ENCODE data around the gene SLC6A1. TPM values are rescaled to one million over a fixed set of nuclear protein-coding genes. Genes with fewer than 3 reads are reported as not detected.

Gene SLC6A1
- total RNA-seq, 2 experiments from 2014 or later = not detected

DNA sequence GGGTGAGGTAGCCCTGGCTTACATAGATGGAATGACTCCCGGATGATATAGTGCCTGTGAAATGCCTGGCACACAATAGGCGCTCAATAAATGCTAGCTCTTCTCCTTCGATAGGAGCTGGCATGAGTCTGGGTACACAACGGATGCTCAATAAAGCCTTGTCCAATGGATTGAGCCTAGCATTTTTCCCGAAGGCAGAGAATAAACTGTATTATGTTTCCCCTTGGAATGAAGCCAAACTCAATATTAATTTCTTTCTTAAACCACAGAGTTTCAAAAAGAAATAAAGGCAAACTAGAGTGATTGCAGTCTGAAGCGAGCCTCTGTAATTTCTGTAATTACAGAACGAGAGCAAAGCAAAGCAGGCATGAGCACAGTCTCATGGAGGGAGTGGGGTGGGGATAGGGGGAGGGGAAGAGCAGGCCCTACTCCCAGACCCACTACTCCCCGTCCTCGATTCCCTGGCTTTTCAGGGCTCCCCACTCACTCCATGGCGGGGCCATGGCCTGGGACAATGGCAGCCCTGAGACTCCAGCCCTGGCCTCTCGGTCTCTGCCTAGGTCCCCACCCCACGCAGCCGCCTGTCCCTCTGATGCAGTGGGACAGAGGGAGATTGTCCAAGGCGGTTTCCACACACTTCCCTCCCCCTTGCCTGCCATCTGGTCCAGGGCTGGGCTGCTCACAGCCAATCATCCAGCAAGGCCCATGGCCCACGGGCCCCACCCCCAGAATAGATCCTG, 18.0 kb downstream of the SLC6A1 start:
- H3K27me3 ChIP-seq (ENCODE audit: control insufficient read depth in 1 of 2, insufficient read depth in 2 of 2, low read length in 2 of 2) = no peaks in the 10 kb centered on the region
- DNase-seq (no peak), ATAC-seq (ENCODE audit: poor library complexity) (no peak)
- H3K36me3 ChIP-seq (ENCODE audit: insufficient read depth, low read length) = no peaks in the 10 kb centered on the region
- H3K4me3 Mint-ChIP-seq = no peak overlapping the region
- no peaks in the 10 kb centered on the region for H3K9me3 Mint-ChIP-seq
- ChIA-PET CTCF (no interaction called here), POLR2A (no interaction called here)
- peaks cover 15% of the 10 kb centered on the region for H3K27me3 Mint-ChIP-seq
- H3K9me3 ChIP-seq (ENCODE audit: control insufficient read depth in 1 of 2, insufficient read depth in 1 of 2, low read length in 2 of 2) = peaks cover 0 to 14% of the 10 kb centered on the region in 2 experiments
- TF ChIP-seq, protein P1, sequence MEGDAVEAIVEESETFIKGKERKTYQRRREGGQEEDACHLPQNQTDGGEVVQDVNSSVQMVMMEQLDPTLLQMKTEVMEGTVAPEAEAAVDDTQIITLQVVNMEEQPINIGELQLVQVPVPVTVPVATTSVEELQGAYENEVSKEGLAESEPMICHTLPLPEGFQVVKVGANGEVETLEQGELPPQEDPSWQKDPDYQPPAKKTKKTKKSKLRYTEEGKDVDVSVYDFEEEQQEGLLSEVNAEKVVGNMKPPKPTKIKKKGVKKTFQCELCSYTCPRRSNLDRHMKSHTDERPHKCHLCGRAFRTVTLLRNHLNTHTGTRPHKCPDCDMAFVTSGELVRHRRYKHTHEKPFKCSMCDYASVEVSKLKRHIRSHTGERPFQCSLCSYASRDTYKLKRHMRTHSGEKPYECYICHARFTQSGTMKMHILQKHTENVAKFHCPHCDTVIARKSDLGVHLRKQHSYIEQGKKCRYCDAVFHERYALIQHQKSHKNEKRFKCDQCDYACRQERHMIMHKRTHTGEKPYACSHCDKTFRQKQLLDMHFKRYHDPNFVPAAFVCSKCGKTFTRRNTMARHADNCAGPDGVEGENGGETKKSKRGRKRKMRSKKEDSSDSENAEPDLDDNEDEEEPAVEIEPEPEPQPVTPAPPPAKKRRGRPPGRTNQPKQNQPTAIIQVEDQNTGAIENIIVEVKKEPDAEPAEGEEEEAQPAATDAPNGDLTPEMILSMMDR (IDR thresholded peaks at IDR 0.05) = no peak
- H3K4me1 ChIP-seq (ENCODE audit: insufficient read depth, low read length) = no peaks in the 10 kb centered on the region
- no peaks in the 10 kb centered on the region for H3K4me1 Mint-ChIP-seq (ENCODE audit: low read depth)
- intact Hi-C loops (cut with DNase I, micrococcal nuclease) = no loop called here
- H3K27ac Mint-ChIP-seq = no peak overlapping the region
- H3K36me3 Mint-ChIP-seq (ENCODE audit: low read depth) = no peaks in the 10 kb centered on the region
- no peak overlapping the region for H3K4me3 ChIP-seq (ENCODE audit: low read length)
- H3K27ac ChIP-seq (ENCODE audit: low read depth in 1 of 2, low read length in 2 of 2) = no peak overlapping the region

DNA sequence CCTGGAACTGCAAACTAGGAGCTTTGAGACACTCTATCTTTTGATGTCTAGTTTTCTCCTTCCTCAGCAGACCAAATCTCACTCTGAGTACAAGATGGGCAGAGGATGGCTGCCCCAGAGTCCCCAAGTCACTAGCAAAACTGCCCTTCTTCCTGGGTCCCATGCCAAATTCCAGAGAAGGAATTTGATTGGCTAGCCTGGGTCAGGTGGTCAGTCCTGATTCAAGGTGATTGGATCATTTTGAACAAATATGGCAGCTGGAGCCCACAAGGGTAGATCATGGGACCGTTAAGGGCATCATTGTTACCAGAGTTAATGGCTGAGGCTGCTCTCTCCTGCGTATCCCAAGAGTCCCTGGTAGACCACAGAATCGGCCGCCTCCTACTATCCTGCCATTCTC, 21.7 kb downstream of the SLC6A1 start:
- H3K27ac ChIP-seq (ENCODE audit: low read depth in 1 of 2, low read length in 2 of 2) = no peak overlapping the region
- Mint-ChIP-seq H3K27ac (no peak overlapping the region), H3K36me3 (ENCODE audit: low read depth) (no peaks in the 10 kb centered on the region), H3K27me3 (peaks cover 15% of the 10 kb centered on the region), H3K4me3 (no peak overlapping the region), H3K9me3 (no peaks in the 10 kb centered on the region), H3K4me1 (ENCODE audit: low read depth) (no peaks in the 10 kb centered on the region)
- intact Hi-C loops (cut with DNase I, micrococcal nuclease) = no loop called here
- no peak overlapping the region for H3K4me3 ChIP-seq (ENCODE audit: low read length)
- H3K36me3 ChIP-seq (ENCODE audit: insufficient read depth, low read length) = no peaks in the 10 kb centered on the region
- peaks cover 0 to 3% of the 10 kb centered on the region in 2 experiments for H3K27me3 ChIP-seq (ENCODE audit: control insufficient read depth in 1 of 2, insufficient read depth in 2 of 2, low read length in 2 of 2)
- H3K4me1 ChIP-seq (ENCODE audit: insufficient read depth, low read length) = no peaks in the 10 kb centered on the region
- ATAC-seq (ENCODE audit: poor library complexity) = no peak
- CTCF ChIA-PET = no interaction called here
- TF ChIP-seq, protein P1 (IDR thresholded peaks at IDR 0.05) = no peak
- no peak for DNase-seq
- H3K9me3 ChIP-seq (ENCODE audit: control insufficient read depth in 1 of 2, insufficient read depth in 1 of 2, low read length in 2 of 2) = peaks cover 0 to 14% of the 10 kb centered on the region in 2 experiments
- POLR2A ChIA-PET = no interaction called here

DNA sequence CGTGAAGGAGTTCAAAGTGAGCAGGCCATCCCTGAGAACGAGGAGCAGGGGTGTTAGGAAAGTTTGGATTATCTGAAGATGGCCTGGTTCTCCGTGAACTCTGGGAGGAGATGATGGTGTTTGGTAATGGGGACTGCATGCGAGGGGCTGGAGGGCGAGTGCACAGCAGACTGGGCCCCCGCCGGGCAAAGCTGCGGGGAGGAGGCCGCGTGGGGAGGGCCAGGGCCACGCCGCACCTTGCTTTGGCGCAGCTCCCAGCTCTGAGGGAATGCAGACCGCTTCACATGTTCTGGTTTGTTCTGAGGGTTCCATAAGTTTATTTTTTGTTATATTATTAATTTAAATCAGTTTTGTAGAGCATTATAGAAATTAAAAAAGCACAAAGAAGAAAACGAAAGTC, 22.2 kb downstream of the SLC6A1 start:
- Histone ChIP-seq H3K36me3 (ENCODE audit: insufficient read depth, low read length) (no peaks in the 10 kb centered on the region), H3K27me3 (ENCODE audit: control insufficient read depth in 1 of 2, insufficient read depth in 2 of 2, low read length in 2 of 2) (peaks cover 0 to 3% of the 10 kb centered on the region in 2 experiments), H3K9me3 (ENCODE audit: control insufficient read depth in 1 of 2, insufficient read depth in 1 of 2, low read length in 2 of 2) (peaks cover 0 to 14% of the 10 kb centered on the region in 2 experiments), H3K4me3 (ENCODE audit: low read length) (no peak overlapping the region), H3K4me1 (ENCODE audit: insufficient read depth, low read length) (no peaks in the 10 kb centered on the region), H3K27ac (ENCODE audit: low read depth in 1 of 2, low read length in 2 of 2) (no peak overlapping the region)
- no peaks in the 10 kb centered on the region for H3K36me3 Mint-ChIP-seq (ENCODE audit: low read depth)
- H3K4me1 Mint-ChIP-seq (ENCODE audit: low read depth) = no peaks in the 10 kb centered on the region
- ATAC-seq (ENCODE audit: poor library complexity) (no peak), DNase-seq (no peak)
- no peaks in the 10 kb centered on the region for H3K9me3 Mint-ChIP-seq
- no peak overlapping the region for H3K4me3 Mint-ChIP-seq
- TF ChIP-seq, protein P1 (IDR thresholded peaks at IDR 0.05) = no peak
- intact Hi-C loops (cut with DNase I, micrococcal nuclease) = no loop called here
- ChIA-PET CTCF (no interaction called here), POLR2A (no interaction called here)
- no peak overlapping the region for H3K27ac Mint-ChIP-seq
- peaks cover 15% of the 10 kb centered on the region for H3K27me3 Mint-ChIP-seq

All from CD4-positive, alpha-beta T cell (primary cell).